HG03159 (cell line): ENCODE data around the gene ALDH9A1.
"Not testable (repeated sequence)": the region's sequence is repeated elsewhere in the genome, so short reads cannot be mapped to it uniquely, and the experiment has no call there.

Experiments used
- ATAC-seq: cut with Tn5 transposase; IDR thresholded peaks from one replicate; pipeline ENCODE4 v1.9.1; 2021; ENCODE audit warnings: mild to moderate bottlenecking, moderate library complexity; ENCODE audit not compliant: unreplicated experiment

Gene ALDH9A1

DNA sequence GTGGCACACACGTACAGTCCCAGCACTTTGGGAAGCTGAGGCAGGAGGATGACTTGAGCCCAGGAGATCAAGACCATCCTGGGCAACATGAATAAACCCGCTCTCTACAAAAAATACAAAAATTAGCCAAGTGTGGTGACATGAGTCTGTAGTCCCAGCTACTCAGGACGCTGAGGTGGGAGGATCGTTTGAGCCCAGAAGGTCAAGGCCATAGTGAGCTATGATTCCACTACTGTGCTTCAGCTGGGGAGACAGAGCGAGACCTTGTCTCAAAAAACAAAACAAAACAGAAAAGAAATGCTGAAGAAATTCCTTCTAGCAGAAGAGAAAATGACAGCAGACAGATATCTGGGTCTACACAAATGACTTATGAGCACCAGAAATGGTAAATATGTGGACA, 10.3 kb downstream of the ALDH9A1 start:
- no peak for ATAC-seq

DNA sequence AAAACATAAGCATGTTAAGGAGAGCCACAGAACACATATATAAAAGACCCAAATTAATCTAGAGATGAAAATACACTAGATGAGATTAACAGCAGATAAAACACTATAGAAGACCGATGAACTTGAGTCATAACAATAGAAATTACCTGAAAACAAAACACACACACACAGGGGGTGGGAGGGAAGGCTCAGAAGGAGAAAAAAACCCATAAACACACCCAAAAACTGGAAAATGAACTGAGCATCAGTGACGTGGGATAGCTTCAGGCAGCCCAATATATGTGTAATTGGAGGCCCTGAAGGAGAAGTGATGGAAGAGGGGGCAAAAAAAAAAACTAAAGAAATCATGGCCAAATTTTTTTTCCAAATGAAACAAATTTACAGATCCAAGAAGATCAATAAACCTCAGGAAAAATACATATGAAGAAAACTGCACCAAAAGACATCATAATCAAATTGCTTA, 11.4 kb downstream of the ALDH9A1 start:
- ATAC-seq = peak; percentile 49

DNA sequence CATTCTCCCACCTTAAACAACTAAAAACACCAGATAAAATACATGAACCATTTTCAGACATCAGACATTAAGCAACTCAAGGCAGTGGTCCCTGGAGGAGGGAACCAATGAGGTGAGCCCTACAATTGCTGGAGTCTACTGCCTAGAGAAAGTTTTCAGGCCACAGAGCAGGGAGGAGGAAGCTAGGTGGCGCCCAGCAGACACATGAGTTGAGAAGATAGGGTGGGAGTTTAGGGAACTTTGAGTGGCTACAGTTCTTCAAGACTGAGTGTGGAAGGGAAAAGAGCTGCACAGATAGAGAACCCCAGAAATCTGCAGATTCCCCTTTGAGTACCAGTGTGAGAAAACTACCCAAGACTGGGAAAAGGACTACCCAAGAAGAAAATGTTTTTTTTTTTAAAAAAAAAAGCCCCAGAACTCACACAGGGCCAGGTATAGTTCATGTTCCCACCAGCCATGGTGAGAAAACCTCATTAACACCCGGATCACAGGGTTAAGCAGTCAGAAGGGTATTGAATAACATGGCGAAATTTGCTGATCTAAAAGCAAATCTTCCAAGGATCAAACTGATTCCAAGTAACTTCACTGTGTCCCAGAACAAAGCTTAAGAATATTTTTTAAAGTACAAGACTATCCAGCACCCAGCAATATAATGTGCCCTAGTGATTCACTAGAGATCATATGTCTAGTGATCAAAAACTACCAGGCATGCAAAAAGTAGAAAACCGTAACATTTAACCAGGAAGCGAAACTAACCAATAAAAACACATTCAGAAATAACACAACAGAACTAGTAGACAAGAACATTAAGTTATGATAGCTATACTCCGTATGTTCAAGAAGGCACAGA, 12.0 kb downstream of the ALDH9A1 start:
- peak; percentile 66 for ATAC-seq

DNA sequence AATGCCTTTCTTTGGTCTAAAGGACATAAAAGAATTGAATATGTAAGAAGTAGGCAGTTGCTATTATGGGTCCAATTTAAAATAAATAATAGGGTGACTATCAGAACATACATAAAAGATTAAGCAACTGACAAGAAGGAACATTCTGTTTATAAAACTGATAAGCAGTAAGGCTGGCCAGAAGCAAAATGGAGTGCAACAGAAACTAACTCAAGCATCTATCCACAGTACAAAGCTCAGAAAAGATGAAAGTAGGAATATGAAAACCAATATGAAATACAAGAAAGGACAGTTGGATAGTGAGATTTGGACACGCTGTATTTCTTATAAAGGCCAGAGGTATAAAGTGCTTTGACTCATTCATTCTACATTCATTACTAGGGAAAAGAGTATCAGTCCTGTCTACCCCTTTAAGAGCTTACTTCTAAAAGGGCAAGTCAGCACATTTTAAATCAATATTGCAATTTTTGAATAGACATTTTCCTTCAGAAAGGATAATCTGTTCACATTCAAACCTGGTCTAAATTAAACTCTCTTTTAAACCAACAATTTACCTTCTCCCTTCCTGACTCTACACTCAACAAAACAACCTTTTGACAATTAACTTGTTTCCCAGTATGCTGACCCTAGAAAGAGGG, 14.4 kb downstream of the ALDH9A1 start:
- no peak for ATAC-seq

DNA sequence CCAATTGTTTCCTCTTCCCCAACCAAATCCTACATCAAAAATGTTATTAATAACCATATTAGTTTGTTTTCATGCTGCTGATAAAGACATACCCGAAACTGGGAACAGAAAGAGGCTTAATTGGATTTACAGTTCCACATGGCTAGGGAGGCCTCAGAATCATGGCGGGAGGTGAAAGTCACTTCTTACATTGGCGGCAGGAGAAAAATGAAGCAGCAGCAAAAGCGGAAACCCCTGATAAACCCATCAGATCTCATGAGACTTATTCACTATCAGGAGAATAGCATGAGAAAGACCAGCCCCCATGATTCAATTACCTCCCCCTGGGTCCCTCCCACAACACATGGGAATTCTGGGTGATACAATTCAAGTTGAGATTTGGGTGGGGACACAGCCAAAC, 17.6 kb downstream of the ALDH9A1 start:
- not testable (repeated sequence) for ATAC-seq

DNA sequence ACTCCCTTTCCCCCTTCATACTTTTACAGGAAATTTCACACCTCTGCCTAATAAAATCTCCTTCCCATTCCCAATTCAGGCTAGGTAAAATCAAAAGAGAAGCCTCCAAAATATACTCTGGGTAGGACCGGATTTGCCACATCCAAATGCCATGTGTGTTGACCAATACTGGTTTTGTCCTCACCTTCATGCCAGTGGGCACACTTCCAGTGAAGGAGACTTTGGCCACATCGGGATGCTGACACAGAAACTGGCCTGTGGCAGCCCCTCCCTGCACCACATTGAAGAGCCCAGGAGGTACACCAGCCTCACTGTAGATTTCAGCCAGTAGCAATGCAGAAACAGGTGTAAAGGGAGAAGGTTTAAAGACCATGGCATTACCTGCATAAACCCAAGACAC, 18.1 kb downstream of the ALDH9A1 start:
- ATAC-seq = no peak

DNA sequence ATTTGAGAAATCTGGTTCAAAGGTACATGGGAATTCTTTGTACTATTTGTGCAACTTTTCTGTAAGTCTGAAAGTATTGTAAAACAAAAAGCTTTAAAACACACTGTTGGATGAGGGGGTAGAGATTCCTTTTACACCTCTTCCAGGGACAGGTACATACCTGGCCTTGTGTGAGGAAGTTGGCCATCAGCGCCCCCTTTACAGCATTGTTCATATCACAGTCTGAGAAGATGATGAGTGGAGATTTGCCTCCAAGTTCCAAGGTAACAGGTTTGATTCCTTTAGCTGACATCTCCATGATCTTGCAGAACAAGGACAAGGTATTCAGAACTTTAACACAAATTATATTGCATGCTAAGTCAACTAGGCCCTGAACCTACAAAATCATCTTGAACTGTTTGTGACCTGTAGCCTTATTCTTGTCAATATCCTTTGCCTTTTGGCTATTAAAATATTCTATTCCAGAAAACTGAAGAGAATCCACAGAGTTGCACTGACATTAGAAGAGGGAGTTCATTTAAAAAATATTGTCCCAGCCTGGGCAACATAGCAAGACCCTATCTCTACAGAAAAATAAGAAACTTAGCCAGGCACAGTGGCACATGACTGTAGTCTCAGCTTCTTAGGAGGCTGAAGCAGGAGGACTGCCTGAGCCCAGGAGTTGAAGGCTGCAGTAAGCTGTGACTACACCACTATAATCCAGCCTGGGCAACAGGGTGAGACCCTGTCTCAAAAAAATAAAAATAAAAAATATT, 18.9 kb downstream of the ALDH9A1 start:
- no peak for ATAC-seq

DNA sequence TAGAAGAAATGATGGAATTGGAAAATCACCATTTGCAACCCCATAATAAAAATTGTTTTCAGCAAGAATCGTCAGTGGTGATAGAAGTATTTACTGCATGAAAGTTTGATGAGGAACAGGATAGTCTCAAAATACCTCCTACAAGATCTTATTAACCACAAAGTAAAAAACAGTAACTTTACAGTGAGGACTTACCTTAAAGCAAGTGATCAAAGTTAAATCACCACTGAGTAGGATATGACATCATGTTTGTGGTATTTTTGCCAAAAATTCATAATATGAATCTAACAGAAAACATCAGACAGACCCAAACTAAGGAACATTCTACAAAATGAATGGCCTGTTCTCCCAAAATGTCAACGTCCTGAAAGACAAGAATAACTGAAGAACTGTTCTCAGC, 19.9 kb downstream of the ALDH9A1 start:
- ATAC-seq = no peak

DNA sequence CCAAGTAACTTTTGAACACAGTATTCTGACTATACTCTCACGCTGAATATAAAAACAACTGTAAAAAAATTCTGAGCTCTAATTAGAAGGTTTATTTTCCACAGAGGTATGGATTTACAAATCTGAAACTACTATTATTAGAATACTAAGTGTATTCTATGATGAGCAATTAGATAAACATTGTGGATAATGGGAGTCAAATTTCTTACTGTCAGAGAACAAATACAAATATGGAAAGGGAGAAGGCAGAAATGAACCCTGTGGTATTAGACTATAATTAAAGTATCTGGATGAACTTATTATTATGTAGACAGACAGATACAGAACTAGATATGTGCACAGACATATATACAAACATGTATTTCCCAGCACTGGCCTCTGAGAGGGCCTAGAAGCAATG, 22.6 kb downstream of the ALDH9A1 start:
- no peak for ATAC-seq

DNA sequence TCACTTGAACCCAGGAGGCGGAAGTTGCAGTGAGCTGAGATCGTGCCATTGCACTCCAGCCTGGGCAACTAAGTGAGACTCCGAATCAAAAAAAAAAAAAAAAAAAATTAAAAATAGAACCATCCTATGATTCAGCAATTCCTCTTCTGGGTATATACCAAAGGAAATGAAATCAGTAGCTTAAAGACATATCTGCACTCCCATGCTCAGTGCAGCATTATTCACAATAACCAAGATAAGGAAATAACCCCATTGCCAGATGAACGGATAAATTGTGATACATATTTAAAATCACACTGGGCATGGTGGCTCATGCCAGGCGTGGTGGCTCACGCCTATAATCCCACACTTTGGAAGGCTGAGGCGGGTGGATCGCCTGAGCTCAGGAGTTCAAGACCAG, 23.8 kb downstream of the ALDH9A1 start:
- no peak for ATAC-seq

DNA sequence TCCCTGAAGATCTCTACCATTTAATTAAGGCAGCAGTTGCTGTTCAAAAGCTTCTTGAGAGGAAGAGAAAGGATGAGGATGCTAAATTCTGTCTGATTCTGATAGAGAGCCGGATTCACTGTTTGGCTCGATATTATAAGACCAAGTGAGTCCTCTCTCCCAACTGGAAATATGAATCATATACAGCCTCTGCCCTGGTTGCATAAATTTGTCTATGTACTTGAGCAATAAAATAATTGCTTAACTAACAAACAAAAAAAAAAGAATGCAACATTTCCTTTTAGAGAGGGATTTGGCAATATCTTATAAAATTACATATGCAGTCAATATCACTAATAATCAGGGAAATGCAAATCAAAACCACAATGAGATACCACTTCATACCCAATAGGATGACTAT, 26.8 kb downstream of the ALDH9A1 start:
- ATAC-seq = no peak

DNA sequence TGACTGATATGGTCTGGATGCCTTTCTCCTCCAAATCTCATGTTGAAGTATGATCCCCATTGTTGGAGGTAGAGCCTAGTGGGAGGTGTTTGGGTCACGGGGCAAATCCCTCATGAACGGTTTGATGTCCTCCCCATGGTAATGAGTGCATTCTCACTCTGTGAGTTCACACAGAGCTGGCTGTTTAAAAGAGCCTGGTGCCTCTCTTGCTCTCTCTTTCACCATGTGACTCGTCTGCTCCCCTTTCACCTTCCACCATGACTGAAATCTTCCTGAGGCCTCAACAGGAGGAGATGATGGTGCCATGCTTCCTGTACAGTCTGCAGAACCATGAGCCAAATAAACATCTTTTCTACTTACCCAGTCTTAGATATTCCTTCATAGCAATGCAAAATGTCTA, 30.2 kb downstream of the ALDH9A1 start:
- ATAC-seq = no peak

DNA sequence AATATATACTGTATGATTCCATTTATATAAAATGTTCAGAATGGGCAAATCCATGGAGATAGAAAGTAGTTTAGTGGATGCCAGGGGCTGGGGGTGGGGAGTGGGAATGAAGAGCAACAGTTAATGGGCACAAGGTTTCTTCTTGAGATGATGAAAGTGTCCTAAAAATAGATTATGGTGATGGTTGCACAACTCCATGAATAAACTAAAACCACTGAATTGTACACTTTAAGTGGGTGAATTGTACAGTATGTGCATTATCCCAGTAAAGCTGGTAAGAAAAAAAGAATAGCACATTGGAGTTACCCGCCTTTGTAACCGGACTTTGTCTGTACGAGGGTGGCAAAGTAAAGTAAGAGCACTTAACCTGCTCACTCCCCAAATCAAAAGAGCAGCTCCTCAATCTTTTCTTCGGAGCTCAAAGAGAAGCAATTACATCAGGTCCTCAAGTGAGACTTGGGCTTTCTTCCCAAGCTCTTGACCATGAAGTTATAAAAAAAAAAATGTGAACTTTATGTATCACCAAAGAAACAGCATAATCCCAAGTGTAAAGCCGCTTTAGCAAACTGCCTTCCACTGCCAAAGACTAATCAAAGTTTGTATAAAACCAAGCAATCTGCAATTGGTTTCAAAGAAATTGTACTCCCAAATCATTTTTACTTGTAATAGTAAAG, 32.1 kb downstream of the ALDH9A1 start:
- ATAC-seq = no peak

DNA sequence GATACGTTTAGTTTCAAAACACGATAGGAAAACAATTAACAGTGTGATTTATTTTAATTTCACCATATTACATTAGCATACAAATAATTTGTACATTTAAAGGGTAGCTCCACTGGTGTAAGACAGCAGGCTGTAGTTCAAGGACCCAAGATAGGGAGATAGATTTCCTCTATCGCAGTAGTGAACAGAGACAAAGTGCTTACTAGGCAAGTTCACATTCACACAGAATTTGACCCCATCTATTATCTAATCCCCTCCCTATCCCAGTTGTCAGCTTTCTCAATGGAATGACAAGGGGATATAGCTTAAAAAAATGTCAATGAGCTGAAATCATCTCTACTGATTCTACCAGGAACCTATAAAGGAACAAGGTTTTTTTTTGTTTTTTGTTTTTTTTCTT, 36.2 kb downstream of the ALDH9A1 start:
- ATAC-seq = no peak

DNA sequence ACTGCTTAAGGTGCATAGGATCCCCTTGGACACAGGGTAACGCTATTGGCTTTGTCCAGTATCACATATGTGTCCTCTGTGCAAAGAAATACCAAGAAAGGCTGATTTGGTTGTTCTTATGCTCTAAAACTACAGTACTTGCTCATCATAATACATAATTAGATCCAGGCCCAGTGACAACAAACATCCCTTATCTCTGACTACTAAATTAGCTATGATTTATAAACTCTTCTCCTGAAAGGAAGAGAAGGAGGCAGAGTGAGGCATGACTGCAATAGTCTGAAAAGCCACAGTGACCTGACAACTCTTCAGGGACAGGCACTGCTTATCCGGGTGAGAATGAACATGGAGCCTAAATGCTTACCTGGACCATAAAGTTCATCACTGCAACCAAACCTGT, 36.7 kb downstream of the ALDH9A1 start:
- ATAC-seq = no peak

DNA sequence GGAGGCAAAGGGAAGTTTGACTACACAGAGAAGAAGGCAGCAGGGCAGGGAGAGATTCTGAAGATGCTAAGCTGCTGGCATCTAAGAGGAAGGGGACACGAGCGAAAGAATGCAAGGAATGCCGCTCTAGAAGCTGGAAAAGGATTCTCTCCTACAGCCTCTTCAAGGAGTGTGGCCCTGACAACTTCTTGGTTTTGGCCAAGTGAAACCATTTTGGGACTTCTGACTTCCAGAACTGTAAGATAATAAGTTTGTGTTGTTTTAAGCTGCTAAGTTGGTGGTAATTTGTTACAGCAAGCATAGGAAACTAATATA, 38.8 kb downstream of the ALDH9A1 start:
- no peak for ATAC-seq

DNA sequence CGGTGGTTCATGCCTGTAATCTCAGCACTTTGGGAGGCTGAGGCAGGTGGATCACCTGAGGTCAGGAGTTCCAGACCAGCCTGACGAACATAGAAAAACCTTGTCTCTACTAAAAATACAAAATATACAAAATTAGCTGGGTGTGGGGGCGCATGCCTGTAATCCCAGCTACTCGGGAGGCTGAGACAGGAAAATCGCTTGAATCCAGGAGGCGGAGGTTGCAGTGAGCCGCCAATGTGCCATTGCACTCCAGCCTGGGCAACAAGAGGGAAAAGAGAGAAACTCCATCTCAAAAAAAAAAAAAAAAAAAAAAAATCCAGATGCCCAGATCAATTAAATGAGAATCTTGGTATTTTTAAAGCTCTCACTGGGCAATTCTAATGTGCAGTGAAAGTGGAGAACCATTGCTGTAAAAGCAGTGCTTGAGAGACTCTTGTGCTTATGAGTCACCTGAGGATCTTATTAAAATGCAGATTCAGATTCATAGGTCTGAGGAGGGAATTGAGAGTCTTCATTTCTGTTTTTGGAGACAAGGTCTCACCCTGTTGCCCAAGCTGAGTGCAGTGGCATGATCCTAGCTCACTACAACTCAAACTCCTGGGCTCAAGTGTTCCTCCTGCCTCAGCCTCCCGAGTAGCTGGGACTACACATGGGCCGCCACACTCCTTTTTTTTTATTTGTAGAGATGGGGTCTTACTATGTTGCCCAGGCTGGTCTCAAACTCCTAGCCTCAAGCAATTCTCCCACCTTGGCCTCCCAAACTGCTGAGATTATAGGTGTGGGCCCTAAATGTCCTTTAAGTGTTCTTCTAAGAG, 39.4 kb downstream of the ALDH9A1 start:
- not testable (repeated sequence) for ATAC-seq

DNA sequence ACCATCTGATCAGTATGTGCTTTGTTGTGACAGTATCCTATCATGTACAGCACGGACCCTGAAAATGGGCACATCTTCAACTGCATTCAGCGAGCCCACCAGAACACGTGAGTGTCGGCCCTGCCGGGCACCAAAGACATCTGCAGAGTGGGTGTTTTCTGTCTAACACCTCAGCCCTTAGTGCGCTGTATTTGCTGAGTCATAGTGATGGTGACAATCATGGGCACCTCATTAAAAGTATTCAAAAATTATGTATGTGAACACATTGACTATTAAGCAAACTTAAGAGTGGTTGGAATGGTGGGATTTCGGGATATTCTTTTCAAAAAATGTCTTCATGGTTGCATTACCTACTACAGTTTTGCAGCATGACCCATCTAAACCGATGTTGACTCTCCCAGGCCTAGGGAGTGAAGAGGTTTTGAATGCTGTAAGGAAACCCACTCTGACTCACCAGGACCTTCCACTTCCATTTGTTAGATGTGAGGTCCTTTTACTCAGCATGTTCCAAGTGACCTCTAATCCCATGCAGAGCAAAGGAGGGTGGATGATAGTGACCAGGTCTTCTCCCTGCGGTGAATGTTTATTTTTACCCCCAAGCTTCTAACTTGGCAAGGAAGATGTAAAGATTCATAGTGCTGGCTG, 47.3 kb downstream of the ALDH9A1 start:
- ATAC-seq = no peak

DNA sequence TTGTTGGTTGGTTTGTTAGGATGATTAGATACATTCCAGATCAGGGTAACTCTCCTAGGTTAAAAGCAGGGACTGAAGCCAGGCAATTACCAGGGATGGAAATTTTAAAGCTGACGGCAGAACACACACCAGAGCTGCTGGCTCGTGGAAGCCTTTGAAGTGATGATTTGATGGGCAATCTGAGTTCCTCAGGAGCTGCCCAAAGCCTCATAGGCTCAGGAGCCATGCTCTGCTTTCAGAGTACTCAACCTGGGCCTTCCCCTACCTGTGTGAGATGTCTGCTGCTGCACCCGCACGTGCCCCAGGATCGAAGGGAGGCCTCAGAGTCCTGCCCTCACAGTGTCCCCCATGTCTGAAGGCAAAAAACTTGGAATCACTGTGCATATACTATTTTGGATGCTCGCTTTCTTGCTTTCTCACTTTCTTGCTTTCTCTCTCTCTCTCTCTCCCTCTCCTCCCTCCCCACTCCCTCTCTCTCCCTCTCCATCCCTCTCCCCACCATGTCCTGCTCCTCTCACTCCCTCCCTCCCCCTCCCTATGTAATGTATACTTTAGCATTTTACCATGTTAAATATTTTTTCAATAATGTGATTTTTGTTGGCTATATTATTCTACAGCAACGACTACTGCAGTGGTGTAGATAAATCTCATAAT, 49.3 kb downstream of the ALDH9A1 start:
- no peak for ATAC-seq

DNA sequence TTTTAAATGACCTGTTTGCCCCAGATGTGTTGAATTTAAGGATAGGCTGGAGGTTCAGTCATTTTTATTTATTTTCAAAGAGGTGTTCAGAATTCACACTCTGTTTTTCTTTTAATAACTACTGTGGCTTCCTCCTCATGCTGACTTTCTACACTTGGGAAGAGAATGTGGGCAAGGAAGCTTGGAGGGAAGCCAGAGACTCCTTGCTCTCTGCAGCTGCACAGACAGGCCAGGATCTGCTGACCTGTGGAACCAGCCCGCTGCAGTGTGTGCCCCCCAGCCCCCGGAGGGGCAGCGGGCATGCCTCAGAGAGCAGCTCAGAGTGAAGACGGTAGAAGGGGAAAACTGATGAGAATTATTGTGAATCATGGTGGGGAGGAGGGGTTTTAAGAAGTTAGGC, 50.4 kb downstream of the ALDH9A1 start:
- ATAC-seq = no peak
